Activated T-helper 1 cell treated with anti-CD3 and anti-CD28 coated beads, Interleukin-2, amount 50 U/mL, for 16 hours (primary cell): ENCODE measurements around the gene CNIH3.

Experiments used
- DNase-seq, 2 donors: peaks; one replicate each; pipeline ENCODE4 v3.0.0-alpha.2; 2020; ENCODE audit warnings: low read depth in 1 of 2, low spot score in 1 of 2

Gene CNIH3

DNA sequence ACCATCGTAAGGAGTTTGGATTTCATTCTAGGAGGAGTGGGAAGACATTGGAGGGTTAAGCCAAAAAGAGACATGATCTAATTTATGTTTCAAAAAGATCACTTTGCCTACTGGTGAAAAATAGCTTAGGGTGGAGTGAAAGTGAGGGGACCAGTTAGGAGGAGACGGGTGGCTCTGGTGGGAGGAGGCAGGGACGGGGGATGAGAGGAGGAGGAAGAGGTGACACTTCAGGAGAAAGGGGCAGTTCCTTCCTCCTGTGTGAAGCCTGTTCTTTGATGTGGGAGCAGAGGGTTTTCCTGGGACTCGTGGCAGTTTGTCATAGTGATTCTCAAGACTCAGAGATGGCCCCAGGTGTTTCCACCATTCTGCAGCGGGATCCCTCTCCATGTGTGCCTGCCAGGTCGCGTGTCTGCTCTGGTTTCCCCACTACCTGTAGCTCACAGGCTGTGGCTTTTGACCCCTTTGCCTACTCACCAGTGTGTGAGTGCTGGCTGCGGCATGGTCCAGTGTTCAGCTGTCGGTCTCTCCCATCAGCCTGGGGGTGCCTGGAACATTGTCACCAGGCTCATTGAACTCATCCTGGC lies 102.4 kb downstream of the CNIH3 start:
- DNase-seq: no peak

DNA sequence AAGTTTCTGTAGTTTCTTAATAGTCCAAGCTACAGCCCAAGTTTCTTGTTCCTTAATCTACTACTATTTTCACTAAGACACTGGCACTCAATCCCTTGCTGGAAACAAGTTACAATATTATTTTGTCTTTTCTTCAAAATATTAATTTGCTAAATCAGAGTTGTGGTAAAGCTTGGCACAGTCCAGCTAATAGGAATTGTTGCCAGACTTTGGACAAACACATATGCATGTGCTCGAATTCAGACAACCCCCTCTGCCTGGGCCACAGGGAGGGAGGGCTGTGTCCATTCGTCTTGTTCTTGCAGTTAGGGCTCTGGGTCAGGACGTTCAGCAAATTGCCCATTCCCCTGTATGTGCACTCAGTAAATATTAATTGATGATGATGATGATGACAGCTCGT lies 103.6 kb downstream of the CNIH3 start:
- DNase-seq: no peak

GRCh38 chr1:224720216-224720615 lies 104.1 kb downstream of the CNIH3 start:
- DNase-seq: no peak

- DNase-seq: no peak
Measured at GRCh38 chr1:224721000-224721399, 104.9 kb downstream of the CNIH3 start.

- no peak for DNase-seq
Measured at GRCh38 chr1:224722838-224723237, 106.7 kb downstream of the CNIH3 start.

- no peak for DNase-seq
Measured at GRCh38 chr1:224724566-224724965, 108.4 kb downstream of the CNIH3 start.

- no peak for DNase-seq
Measured at GRCh38 chr1:224726441-224727182, 110.5 kb downstream of the CNIH3 start.

- DNase-seq: no peak
Measured at GRCh38 chr1:224727351-224728289, 111.5 kb downstream of the CNIH3 start.

DNA sequence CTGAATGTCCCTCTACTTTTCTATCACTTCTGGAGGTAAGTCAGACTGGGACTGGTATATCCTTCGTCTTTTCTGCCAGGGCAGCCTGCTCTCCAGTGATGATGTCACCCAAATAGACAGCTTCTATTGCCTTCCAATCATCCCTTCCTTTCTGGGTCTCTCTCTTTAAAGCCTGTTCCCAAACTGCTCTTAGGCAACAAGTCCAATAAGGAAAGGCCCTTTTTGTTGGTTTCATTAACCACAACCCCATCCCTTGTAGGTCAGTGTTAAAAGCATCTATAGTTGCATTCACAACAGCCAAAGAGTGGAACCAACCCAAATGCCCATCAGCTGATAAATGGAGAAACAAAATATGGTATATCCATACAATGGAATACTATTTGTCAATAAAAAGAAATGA lies 114.4 kb downstream of the CNIH3 start:
- DNase-seq: no peak

- no peak for DNase-seq
Measured at GRCh38 chr1:224730965-224731364, 114.8 kb downstream of the CNIH3 start.

DNA sequence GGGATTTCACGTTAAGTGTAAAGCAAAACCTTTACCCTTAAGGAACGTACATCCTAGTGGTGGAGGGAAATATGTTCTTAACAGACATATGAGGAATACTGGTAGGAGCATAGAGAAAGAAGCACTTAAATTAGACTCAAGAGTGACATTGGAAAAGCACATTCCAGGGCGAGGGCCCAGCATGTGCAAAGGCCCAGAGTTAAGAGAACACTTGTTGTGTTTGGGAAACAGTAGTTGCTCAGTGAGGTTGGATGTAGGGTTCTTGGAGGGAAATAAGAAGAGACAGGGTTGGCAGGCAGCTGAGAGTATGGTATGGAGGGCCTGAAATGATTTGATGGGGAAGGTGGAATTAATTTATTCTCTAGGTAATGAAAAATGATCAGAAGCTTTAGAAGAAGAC lies 115.5 kb downstream of the CNIH3 start:
- no peak for DNase-seq

DNA sequence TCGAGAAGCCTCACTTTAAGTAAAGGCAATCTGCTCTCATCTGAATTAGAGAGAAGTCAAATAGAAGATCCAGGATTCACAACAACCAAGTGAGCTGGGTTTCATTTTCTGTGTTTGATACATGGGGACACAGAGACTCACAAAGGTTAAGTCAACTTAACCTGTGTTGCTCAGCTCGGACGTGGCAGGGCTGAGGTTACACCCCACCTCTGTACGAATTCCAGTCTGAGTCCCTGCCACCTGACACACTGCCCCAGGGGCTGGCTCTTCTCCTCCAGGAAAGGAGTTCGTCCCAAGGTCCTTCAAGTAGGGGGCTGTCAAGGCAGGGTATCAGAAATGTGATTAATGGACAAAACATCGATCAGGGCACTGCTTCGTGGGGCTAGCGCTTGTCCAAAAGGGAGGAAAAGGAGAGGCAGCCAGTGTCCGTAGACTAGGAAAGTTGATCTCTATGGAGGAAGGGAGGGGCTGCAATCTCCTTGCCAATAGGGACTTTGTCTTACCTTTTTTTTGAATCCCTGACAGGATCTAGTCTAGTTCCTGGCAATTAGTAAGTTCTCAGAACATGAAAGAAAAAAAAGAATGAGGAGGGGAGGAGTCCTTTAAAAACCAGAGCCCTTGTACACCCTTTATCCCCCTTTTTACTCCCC lies 116.4 kb downstream of the CNIH3 start:
- DNase-seq: no peak

GRCh38 chr1:224733027-224733911 lies 117.2 kb downstream of the CNIH3 start:
- no peak for DNase-seq

DNA sequence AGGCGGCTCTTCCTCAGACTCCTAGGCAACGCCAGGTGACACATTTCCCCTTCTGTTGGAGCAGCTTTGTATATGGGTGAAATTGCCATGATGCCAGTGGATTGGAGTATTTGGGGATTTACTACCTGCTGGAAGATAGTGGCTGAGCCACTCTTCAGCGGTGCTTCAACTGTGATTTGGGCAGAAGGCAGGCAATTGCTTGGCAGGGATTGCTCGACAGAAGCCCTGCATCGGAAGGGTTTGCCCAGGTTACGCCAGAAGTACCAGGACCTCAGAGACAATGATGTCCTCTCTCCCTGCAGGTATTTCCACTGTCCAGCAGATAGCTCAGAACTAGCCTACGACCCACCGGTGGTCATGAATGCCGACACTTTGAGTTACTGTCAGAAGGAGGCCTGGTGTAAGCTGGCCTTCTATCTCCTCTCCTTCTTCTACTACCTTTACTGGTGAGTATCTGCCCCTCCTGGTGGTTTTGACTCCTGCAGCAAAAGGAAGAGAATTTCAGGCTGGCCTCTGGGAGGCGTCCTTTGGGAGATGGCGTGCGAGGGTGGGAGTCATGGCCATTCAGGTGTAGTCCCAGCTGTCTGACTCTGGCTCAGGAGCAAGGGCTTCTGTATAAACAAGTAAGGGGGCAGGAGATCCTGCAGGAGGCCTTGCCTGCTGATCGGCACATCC lies 118.3 kb downstream of the CNIH3 start:
- DNase-seq: no peak

GRCh38 chr1:224735159-224735558 lies 119.0 kb downstream of the CNIH3 start:
- DNase-seq: no peak

DNA sequence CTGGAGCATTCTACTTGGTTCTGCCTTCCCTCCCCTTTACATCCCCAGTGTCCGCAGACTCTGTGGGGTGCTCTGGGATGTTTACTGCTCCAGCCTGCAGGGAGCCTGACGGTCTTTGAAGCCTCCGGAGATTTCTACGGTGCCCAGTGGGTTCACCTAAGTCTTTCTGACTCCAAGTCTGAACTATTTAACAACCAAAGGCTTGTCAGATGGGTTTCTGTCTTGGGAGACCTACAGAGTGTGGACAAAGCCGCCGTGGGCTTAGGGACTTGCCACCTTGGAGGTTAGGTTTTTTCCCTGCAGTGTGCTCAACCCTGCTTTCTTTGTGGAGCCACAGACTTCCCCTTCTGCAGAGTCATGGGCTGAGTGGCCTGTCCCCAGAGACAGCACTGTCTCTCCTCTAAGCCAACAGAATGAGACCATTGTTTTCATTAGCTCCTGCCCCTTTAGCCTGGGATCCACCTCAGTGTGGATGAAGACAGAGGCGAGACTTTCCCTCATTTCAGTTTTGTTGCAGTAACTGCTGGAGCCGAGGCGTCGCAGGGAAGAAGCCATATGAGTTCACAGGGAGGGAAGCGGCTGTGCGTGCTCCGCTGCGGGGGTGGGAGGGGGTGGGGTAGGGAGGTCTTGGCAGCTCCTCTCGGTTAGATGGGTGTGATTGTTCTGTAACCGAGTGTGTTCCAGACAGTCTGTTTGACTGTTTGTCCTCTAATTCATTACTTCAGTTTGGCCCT lies 120.7 kb downstream of the CNIH3 start:
- no peak for DNase-seq

GRCh38 chr1:224737353-224737727 lies 121.2 kb downstream of the CNIH3 start:
- DNase-seq: no peak

DNA sequence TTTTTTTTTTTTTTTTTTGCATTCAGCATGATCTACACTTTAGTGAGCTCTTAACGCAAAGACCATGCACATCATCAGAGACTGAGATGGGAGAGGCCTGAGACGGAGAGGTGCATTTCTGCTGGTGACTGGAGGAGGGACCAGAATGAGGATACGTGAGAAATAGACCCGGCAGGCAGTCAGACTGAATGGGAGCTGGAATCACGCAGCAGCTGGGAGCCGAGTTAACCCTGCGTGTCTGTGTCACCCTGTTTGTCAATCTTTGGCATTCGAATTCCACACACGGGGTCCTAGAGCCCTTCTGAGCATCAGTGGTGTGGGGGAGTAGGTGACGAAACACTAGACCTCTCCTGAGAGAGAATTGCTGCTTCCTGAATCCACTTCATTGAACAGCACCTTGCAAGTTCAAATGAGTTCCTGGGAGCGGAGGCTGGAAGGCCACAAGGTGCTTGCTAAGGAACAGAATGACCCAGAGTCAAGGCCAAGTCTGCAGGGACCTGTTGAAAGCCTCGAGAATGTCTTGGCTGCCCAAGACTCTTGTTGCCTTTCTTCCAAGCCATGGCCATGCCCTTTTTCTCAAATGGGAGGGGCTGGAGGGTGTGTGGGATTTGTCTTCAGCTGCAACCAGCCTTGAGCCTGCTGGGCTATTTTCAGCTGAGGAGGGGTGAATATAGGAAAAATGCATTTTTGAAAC lies 123.3 kb downstream of the CNIH3 start:
- no peak for DNase-seq
